CD4-positive, alpha-beta T cell treated with Interferon alpha-2 for 1 hour (primary cell): ENCODE measurements around the gene RIPK4.
"Not testable (repeated sequence)": the region's sequence is repeated elsewhere in the genome, so short reads cannot be mapped to it uniquely, and the experiment has no call there.

Source experiments
- DNase-seq, 2 donors: peaks; one replicate each; pipeline ENCODE4 v3.0.0-alpha.2; 2020 to 2022

RIPK4 gene

DNA sequence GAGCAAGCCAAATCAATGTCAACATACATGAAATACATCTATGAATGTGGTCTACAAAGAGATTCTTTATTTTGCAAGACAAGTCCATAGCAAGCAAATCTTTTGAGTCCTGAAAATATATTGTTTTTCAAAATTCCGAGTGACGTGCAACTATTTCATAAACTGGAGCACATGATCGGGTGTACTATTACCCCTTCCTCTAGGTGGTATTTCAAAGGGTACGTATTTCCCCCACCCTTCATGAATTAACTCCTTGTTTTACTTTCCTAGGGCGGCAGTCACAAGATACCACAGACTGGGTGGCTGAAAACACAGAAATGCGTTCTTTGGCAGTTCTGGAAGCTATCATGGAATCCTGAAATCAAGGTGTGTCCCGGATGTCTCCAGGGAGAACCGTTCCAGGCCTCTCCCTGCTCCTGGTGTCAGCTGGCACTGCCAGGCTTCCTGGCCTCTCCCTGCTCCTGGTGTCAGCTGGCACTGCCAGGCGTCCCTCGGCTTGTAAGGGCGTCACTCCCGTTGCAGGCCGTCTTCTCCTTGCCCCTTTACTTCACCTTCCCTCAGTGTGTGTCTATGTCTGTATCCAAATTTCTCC is 55.3 kb downstream of the RIPK4 start:
- DNase-seq, result no peak

- DNase-seq, result no peak
These were observed 56.1 kb downstream of the RIPK4 start for GRCh38 chr21:41710823-41711160.

DNA sequence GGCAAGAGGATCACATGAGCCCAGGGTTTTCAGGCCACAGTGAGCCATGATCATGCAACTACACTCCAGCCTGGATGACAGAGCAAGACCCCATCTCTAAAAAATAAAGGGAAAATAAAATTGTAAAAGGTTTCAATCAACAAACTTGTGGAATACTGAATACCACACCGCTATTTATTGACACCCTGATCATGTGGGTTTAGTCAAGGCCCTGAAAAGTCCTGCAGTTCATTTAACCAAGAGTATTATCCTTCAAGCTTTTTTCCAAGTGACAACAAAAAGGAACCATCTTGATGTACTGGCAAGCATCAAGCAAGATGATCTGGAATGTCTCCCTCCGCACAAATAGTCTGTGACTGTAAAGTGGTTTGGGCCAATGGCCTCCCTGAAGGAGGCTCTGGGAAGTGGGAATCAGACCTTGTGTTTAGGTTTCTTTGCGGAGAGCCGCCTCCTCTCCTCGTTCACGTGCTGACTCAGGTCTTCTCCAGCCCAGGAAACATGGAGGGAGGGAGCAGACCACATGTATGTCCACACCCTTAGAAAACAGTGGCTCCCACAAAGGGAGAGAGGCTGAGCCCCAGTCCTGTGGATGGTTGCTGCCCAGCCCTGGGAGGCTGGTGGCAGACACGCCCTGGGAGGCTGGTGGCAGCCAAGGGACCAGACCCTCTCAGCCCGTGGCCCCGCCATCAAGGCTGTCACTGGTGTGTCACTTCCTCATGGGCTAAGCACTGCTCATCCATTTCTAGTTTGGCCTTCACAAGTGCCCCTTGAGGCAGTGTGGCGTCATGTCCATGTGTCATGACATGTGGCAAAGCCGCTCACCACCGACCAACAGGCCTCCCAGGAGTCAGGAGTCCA is 56.7 kb downstream of the RIPK4 start:
- no peak for DNase-seq

DNA sequence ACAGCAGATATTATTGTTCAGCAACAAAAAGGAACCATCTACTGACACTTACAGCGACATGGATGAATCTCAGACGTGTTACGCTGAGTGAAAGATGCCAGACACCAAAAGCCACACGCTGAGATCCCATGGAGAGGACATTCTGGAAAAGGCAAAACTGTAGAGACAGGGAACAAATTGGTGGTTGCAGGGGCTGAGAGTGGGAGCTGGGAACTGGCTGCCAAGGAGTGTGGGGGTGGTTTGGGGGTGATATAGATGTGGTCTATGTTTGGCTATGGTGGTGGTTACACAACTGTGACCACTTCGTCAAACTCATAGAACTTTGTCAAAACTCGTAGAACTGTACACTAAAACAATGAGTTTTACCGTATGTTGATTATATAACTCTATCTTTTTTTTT is 57.7 kb downstream of the RIPK4 start:
- no peak for DNase-seq

- DNase-seq, result no peak
These were observed 58.9 kb downstream of the RIPK4 start for GRCh38 chr21:41707960-41708330.

DNA sequence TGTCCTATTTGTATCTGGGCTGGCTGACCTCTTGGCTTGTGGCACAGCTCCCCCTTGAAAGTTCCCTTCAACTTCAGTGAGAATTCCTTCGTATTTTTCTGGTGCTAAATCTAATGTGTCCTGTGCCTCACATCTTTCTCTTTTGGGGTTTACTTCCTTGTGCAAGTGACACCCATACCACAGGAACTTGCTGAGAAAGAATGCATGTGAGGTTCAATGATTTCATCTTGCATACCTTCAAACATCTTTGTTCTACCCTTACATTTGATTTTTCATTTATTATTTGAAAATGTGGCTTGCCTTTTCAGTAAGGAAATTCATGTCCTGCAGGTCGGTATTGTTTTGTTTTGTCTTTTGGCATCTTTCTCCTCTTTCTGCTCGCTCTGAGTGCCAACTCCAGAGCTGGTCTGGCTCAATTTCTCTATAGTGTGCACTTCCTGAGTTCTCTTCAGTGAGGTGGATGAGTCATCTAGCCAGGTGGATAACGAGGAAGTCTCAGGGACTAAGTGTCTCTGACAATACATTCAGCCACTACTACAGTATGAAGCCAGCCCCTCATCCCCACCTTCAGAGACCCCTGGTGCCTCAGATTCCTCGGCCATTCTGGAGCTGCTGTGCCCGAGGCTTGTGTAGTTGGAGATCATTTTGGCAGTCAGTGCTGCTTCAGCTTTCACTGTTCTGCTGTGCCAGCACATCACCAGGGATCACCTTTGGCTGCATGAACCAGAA is 59.5 kb downstream of the RIPK4 start:
- no peak for DNase-seq

- no peak for DNase-seq
These were observed 60.2 kb downstream of the RIPK4 start for GRCh38 chr21:41706678-41707077.

DNA sequence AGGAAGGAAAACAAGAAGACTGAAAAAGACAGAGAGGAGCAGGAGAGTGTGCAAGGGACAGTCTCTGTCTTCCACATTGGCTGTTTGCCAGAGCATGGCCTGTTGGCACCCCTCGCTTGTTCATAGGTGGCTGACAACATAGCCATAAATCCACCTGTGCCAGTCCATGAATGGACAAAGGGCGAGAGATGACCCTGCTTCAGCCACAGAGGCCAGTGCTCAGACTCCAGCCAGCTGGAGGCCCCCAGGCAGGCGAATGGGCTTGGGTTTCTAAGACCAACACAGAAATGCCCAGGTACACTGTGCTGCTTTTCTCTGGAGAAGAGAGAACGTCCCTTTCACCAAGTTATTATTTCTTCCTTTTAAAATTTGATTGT is 60.6 kb downstream of the RIPK4 start:
- no peak for DNase-seq

- no peak for DNase-seq
These were observed 61.1 kb downstream of the RIPK4 start for GRCh38 chr21:41705546-41706262.

- no peak for DNase-seq
These were observed 62.9 kb downstream of the RIPK4 start for GRCh38 chr21:41703857-41704501.

DNA sequence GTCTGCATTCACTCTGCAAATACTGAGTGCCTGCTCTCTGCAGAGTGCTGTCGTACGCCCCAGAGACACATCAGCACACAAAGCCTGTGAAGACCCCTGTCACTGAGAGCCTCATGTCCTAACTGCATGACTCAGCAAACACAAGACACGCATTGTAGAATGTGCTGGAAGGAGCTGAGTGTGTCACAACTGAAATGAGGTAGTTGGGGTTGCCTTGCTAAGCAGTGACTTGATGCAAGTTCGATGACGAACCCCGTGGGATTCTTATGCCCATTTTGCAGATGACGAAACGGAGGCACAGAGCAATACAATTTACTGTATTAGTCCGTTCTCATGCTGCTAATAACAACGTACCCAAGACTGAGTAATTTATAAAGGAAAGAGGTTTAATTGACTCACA is 65.1 kb downstream of the RIPK4 start:
- DNase-seq, result peak in 1 of 2 donors; percentile 15

- no peak for DNase-seq
These were observed 67.5 kb downstream of the RIPK4 start for GRCh38 chr21:41699311-41699710.

GRCh38 chr21:41698071-41698470 is 68.8 kb downstream of the RIPK4 start:
- no peak for DNase-seq

DNA sequence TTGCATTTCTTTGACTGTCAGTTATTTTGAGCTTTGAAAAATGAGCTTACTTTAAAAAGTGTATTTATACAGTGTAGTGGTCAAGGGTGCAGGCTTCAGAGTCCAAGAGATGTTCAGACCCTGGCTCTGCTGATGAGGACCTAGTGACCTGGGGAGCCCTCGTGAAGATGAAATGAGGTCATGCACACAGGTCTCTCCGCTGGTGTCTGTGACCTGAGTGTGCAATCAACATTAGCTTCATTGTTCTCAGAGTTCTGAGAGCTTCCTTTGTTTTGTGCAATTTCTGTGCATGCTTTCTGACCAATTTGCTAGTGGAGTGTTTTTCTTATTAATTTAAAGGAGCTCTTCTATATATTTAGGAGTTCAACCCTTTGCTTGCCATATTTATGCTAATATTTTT is 71.3 kb downstream of the RIPK4 start:
- DNase-seq, result no peak

- DNase-seq, result not testable (repeated sequence)
These were observed 72.8 kb downstream of the RIPK4 start for GRCh38 chr21:41694042-41694441.

DNA sequence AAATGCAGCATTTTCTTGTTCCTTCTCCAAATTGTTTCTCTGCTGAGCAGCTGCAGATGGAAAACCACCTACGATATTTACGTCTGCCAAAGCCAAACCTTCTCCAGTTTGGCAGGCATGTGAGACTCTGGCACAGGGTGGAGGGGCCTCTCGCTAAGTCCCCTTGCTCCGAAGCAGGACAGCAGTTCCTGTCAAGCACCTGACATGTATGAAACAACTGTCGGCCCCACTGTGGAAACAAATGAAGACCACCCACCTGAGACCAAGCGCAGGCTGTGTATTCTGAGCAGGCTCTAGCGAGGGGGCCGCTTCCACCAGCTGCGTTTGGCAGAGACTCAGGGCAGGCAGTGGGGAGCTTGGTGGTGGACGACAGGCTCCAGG is 74.7 kb downstream of the RIPK4 start:
- DNase-seq, result no peak

DNA sequence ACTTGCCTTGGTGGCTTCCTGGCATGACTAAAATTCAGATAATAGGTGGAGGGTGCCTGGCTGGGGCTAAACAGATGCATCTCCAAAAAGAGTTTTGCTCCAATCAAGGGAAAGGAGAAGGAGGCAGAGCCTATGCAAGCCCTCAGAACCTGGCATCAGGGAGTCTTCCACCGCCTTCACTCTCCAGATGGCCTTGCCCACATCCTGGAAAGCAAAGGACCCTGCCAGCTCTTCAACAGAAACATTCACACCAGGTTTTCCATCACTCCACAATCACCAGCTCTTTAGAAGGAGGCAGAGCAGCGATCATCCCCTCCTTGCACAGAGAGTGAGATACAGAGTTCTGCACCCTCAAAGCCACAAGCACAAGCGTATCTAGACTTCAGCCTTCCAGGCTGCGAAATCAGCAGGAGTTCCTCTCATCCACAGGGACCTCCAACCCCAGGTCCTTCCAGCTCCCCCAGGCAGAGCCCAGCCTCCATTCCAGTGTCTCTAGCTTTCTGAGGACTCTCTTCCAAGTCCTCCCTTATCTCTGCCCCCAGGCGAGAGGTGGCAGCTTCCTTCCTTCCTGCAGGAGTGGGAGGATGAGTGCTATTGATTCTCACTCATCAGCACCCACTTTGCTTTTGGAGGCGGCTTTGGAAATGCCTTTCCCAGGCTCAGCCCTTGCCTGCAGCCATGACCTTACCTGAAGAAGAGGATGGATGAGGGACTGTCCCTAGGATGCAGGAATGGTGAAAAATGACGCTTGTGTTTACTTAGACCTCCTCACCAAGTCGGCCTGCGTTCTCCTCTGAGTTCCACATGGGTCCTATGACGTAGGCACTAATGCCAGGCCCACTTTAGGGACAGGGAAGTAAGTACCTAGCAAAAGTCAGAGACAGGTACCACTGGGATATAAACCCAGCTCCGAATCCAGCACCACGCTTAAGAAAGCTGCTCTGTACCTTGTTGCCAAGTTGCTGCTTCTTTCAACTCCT is 75.4 kb downstream of the RIPK4 start:
- no peak for DNase-seq
